Activated CD4-positive, CD25-positive, alpha-beta regulatory T cell treated with anti-CD3 and anti-CD28 coated beads, Interleukin-2, amount 50 U/mL, for 16 hours (primary cell): Measurements from ENCODE around the gene SCO2.

Experiments
- DNase-seq: peaks from one replicate; pipeline ENCODE4 v3.0.0-alpha.2; 2020; ENCODE audit warnings: low read depth, low spot score

SCO2 gene

DNA sequence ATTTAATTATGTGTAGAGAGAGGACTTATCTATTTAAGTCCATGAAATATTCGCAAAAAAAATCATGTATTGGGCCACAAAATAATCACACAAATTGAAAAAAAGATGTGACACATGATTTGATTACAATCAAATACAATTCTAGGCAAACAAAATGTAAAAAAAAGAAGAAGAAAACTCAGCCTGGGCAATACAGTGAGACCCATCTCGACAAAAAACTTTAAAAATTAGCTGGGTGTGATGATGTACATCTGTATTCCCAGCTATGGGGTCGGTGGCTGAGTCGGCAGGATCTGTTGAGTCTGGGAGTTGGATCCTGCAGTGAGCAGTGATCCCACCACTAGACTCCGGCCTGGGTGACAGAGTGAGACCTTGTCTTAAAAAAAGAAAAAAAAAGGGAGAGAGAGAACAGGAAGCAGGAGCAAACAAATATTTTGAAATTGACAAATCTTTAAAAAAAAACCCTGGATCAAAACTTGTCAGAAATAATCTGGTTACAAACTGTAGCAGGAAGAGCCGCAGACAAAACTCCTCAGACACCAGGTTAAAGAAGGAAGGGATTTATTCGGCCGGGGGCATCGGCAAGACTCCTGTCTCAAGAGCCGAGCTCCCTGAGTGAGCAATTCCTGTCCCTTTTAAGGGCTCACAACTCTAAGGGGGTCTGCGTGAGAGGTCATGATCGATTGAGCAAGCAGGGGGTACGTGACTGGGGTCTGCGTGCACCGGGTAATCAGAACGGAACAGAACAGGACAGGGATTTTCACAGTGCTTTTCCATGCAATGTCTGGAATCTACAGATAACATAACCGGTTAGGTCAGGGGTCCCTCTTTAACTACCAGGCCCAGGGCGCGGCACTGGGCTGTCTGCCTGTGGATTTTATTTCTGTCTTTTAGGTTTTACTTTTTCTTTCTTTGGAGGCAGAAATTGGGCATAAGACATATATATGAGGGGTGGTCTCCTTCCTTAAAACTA lies 7.7 kb upstream of the SCO2 start:
- no peak for DNase-seq

DNA sequence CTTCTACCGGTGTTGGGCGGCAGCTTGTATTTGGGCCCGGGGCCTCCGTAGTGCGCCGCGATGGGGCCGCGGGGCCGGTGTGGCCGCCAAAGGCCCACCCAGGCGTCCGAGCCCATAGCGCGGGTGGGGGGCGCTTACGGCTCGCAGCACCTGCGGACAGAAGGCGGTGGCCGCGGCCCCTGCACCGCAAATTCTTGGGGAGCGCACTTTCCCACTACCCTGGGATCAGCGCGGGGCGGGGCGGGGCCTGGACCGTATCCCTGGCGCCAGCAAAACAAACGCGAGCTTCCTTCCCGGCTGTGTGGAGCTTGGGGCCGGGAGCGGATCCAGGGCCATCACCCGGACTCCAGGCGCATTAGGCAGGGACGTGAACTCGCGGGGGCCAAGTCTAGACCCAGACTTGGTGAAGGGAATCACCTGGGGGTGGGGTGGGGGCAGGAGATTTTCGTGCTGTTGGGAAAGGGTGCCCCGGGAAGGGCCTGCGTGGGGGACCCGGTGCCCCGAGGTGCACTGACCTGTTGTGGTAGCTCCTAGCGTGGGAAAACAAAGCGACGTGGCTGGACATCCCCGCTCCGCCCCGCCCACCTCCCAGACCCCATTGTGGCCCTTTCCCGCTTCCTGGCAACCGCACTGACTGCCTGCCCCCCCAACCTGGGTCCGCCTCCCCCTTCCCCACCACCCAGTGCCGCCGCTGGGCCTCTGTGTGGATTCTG lies 6.7 kb upstream of the SCO2 start:
- no peak for DNase-seq

DNA sequence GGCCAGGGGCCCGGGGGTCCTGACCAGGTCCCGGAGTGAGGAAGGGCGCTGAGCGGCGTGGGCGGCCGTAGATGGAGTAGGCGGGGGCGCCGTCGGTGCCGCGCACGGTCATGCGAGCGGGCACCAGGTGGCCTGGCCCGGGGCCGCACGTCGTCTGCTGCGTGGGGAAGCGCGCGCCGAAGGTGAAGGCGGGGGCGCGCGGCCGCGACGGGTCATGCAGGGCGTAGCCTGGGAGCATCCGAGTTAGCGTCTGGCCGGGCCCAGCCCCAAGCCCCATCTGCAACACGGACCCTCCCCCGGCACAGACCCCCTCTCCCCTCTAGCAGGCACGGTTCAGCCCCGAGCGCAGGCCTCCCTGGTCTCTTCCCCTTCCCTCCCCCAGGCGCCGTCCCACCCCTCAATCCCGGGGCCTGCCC lies 6.2 kb upstream of the SCO2 start:
- no peak for DNase-seq

DNA sequence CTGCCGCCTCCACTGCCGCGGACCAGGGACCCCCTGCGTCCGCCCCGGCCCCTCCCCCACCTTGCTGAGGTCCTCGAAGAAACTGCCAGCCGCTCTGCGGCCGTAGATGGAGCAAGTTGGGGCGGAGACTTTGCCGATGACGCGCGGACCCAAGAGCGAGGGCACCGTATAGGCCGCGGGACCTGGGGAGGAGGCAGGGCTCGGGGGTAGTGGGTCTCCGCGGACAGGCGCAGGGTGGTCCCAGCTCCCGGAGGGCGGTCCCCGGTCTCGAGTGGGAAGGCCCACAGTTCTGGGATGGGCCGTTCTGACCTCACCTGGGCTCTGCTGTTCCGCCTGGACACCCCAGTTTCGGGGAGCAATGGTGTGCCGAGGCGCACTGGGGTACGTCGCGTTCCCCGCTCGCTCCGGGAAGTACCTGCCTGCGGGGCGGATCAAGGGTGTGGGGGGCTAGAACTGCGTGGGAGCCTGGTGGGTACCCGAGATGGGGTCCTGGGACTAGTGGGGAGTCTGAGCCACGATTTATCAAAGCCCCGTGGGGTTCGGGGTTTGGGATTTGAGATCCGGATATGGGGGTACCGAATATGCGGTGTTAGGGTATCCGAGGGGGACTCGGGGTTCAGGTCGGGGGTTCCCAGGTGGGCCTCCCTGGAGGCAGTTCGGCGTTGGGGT lies 5.6 kb upstream of the SCO2 start:
- peak; percentile 66 for DNase-seq

DNA sequence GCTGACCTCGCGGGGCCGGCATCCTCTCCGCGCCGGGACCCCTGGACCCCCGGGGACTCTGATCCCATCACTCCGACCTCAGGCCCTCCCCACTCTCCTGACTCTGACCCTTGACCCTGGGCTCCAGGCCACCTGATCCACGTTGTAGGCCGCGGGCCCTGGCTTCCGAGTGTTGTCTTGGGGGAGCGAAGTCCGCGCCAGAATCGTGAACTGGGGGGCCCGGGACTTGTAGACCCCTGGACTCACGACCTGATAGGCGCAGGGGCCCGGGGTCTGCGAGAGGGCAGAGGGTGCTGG lies 5.1 kb upstream of the SCO2 start:
- DNase-seq = no peak

DNA sequence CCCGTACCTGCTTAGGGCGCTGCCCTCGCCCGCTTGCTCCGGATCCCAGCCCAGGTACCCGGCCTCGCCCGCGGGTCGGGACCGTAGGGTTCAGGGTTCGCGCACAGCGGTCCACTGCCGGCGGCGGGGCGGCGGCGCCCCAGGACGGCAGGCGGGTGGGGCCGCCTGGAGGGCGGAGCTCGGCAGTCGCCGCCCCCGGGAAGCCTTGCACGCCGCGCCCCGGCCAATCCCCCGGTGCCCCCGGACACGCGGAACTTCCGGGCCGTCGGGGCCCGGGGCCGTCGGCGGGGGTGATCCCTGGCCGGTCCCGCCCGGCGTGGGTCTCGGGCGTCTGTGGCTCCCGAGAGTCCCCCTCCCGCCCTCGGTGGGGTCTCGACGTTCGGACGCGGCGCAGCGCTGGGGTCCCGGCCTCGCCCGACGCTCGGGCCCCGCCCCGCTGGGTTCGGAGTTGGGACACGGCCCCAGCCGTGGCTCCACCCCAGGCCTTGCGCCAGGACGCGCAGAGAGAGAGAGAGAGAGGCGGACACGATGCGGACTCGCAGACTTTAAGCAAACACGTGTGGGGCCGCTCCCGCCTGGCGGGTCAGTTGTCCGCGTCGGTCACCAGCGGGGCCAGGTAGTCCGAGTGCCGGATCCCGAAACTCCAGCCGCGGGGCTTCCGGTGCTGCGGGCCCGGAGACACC lies 4.6 kb upstream of the SCO2 start, which contains the start of gene TYMP:
TYMP (minus strand) TSS at position 116 of the 683 bp plus-strand sequence. CDS start 303 bp downstream, outside the sequence.
- DNase-seq = no peak

DNA sequence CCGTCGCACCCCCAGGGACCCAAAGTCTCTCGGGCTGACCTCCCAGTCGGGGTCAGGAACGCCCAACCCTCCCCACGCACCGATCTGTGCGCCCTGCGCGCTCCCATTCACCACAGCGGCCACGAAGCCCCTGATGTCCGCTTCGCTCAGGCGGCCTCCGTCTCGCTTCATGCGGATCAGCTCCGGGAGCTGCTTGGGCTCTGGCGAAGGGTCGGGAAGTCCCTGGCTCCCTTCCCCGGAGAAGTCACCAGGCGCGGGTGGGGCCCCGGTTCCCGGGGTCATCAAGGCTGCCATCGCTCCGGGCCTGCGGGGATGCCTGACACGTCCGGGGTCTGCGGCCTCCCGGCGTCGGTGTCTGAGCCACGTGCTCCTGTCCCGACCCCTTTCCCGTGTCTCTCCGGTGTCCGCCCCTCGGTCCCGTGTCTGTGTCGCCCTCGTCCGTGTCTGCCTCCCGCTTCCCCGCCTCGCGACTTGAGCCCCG lies 4.1 kb upstream of the SCO2 start:
- no peak for DNase-seq

DNA sequence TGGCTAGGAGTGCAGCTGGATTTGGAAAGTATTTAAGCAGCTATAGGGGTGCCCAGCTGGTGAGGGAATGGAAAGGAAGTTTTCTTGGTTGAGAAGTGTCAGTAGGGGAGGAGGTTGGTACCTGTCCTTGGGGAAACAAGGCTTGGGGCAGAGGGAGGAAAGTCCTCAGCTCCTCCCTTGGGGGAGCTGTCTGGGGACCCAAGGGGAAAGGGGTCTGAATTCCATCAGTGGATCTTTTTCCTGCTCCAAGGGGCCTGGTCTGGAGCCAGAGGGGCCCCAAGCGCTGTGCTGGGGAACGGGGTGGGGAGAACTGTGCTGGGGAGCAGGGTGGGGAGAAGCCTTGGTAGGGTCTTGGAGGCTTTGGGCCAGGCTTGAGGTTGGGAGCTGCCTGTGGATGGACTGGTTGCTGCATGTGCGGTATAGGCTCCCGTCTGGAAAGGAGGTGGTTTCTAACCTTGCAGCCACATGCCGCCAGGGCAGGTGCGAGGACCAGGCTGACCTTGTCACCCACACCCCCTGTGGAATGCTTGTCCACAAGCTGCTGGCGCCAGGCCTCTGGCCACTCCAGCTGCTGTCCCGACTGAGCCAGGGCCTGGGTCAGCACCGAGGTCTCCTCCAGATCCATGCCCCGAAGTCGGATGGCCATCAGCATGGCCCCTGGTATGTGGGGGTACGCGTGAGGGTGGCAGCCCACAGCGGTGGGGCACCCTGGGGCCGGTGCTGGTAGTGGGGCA lies 3.5 kb upstream of the SCO2 start:
- DNase-seq = no peak

DNA sequence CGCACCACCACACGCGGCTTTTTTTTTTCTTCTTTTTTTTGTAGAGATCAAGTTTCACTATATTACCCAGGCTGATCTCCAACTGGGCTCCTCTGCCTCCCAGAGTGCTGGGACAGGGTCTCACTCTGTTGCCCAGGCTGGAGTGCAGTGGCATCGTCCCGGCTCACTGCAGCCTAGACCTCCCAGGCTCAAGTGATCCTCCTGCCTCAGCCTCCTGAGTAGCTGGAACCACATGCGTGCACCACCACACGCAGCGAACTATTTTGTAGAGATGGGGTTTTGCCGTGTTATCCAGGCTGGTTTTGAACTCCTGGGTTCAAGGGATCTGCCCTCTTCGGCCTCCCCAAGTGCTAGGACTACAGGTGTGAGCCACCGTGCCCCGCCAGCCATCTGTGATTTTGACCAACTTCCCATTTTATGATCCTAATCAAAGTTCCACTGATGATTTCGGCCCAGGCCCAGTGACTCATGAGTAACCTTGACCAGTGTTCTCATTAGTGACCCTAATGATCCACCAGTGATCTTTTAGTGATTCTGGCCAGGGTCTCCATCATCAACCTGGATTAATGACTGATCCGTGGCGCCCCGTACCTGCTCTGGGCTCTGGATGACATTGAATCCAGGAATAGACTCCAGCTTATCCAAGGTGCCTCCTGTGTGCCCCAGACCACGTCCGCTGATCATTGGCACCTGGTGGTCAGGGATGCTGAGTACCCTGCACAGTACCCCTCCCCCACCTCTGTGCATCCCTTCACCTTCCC lies 2.7 kb upstream of the SCO2 start:
- no peak for DNase-seq

DNA sequence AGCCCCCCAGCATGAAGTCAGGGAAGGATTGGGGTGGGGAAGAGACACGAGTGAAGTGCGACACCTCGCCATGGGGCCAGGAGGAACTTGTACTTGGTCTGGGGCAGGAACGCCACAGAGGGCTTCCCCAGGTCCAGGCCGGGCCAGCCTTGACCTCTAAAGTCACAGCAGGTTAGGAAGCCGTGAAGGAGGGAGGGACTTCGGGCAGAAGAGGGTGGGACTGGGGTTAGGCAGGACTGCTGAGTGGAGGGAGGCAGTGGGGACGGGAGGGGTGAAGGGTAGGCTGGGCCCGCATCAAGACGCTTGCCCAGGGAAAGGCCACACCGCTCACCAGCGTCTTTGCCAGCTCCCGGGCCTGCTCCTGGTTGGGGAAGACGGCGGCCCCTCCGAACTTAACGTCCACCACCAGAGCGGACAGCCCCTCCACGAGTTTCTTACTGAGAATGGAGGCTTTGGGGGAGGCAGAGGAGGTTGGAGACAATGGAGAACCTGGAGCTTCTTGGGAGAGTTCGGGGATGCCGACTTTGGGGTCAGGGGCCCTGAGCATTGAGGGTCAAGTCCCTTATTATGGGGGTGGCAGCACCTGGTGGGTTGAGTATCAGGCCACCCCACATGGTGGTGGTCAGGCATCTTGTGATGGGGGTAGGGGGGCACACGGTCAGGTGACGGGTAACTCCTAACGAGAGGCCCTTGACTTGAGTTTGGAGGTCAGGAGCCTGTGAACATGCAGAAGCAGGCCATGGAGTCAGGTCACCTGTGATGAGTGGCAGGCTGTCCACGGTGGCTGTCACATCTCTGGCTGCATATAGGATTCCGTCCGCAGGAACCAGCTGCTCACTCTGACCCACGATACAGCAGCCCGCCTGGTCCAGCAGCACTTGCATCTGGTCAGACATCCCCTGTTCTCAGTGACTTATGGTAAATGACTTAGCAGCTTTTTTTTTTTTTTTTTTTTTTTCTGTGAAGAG lies 1.7 kb upstream of the SCO2 start:
- no peak for DNase-seq

DNA sequence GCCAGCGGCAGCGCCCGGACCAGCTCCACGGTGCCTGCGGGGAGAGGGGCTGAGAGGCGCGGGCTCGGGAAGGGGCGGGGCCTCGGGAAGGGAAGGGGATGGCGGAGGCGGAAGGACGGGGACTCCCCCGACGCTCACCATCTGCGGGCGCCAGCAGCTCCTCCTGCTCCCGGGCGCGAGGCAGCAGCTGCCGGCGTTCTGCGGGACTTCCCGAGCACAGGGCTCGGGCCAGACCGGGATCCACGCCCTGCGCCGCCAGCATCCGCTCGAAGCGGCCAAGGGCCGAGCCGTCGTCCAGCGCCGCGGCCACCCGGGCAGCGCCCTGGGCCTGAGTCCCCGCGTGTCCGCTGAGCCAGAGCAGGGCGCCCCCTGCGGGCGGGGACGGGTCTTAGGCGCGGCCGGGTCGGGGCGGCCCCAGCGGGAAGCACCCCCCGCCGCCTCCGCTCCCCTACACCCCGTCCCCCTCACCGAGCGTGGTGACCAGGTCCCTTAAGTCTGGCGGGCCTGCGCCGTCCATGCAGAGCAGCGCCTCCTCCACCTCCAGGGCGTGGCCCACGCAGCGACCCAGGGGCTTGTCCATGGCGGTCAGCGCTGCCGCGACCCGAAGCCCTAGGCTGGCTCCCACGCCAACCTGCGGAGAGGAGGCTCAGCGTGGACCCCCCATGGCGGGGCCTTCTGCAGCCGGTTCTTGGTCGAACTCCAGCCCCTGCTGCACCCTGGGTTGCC lies 873 bp upstream of the SCO2 start:
- peak; percentile 56 for DNase-seq

DNA sequence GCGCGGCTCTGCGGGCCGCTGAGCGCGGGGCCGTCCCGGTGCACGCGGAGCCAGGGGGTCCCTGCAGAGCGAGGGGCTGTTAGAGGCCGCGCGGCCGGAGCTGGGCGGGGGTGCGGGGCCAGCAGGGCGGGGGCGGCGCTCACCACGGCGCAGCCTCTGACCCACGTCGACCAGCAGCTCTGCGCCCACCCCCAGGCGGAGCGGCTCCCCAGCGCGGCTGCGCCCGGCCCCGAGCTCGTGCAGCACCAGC lies 385 bp upstream of the SCO2 start:
- DNase-seq = no peak

DNA sequence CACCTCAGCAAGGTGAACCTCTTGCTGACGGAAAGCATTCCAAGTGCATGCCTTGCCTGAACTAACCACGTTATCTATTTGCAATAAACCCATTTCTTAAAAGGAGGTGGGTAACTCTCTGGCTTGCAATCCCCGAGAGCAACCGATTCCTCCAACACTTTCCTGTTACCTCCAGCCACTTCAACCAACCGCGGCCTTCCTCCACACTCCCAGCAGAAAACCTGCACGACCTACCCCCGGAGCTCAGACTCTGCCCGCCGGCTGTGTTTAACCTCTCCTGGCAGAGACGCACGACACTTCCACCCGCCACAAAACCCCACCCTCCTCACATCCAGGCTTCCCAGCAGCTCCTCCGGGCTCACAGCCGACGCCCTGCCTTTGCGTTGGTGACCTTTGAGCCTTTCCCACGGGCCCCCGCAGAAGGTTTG lies 708 bp downstream of the SCO2 start:
- DNase-seq = no peak

DNA sequence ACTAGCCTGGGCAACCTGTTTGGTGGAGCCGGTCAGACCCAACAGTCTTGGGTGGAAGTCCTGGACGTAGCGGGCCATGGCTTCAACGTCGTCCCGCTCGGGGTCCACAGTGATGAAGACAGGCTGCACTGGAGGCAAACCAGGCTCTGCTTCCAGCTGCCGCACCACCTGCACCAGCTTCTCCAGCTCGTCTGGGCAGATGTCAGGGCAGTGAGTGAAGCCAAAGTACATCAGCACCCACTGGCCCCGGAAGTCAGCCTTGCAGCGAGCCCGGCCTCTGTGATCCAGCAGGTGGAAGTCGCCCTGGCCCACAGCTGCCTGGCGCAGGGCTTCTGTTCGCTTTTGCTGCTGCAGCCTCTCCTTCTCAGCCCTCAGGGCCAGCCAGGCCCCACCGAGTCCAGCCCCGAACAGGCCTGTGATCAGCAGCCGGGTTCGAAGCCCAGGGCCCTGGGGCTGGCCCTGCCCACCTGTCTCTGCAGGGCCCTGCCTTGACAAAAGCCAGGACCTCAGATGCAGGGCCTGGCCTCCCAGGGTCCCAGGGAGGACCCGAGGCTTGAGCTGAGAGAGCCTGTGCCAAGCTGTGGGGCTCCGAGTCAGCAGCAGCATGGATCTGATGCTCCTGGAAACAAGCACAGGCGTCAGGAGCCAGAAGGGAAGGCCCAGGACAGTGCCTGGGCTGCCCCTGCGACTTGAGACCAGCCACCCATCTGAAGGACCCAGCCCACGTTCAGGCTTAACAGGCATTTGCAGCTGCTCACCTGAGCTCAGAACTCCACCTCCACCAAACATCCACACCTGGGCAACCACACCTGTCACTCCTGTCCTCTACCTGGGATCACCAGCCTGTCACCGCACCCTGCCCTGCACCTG lies 1.4 kb downstream of the SCO2 start:
- DNase-seq = no peak

DNA sequence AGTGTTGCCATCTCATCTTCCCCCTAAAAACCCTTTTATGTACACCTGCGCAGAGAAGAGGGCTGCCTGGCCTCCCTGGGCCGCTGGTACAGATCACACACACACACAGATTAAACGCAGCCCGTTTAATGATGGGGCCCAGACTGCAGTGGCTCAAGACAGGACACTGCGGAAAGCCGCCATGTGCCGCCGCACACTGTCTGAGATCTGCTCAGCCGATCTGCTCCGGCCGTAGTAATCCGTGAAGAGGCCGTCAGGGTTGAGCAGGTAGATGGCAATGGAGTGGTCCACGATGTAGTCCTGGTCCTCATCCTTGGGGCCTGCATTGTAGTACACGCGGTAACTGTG lies 2.0 kb downstream of the SCO2 start:
- no peak for DNase-seq

DNA sequence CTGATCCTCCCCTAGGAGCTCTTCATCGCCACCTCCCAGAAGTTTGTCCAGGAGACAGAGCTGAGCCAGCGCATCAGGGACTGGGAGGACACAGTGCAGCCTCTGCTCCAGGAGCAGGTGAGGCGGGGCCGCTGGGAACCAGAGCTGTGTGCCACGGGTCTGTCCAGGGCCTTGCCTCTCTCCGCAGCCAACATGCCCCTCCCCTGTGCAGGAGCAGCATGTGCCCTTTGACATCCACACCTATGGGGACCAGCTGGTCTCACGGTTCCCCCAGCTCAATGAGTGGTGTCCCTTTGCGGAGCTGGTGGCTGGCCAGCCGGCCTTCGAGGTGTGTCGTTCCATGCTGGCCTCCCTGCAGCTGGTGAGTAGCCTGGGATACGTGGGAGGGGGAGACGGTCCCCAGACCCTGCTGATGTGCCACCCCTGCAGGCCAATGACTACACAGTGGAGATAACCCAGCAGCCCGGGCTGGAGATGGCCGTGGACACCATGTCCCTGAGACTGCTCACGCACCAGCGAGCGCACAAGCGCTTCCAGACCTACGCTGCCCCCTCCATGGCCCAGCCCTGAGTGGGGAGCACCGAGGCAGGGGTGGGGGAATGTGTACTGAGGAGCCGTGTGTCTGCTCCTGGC lies 2.5 kb downstream of the SCO2 start:
- no peak for DNase-seq

DNA sequence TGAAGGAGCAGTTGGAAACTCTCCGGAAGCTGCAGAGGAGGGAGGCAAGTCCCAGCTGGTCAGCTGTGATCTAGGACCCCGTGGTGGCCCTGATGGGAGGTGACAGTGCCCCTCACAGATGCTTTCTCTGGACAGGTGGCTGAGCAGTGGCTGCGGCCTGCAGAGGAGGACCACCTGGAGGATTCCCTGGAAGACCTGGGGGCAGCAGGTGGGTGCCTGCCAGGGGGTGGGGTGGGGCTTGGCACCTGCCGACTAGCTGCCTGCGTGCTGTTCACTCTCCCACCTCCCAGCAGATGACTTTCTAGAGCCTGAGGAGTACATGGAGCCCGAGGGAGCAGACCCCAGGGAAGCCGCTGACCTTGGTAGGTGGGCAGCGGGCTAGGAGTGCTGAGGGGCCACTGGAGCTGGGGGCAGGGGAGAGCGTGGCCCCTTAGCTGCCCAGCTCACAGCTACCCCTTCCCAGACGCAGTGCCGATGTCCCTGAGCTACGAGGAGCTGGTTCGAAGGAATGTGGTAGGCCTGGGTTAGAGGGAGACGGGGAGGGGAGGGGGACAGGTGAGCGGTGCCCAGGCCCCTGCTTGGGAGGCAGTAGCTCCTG lies 3.1 kb downstream of the SCO2 start:
- no peak for DNase-seq
